LNCAP (cell line): Measurements from ENCODE around the gene BBS7.

Source experiments
- TF ChIP-seq, protein P1 (sequence below): fragments of 450-650 bp; IDR thresholded peaks from 2 replicates; pipeline ENCODE4 v1.5.1; 2017; ENCODE audit warnings: mild to moderate bottlenecking

The BBS7 gene

DNA sequence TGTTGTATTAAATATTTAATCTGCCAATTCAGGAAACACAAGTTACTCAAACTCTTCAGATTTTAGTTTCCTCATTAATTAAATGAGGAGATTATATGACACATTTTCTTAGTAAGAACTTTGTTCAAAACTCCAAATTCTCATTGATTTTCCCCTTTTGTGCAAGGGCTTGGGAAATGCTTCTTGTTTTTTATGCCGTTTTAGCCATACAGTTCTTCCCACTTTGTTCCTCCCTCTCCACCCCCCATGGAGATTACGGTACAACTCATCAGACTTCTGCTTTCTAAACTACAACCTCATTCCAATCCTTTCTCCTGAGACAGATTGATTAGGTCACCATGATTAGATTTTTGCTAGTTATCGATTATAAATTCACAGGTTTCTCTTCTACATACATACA lies 10.9 kb upstream of the BBS7 start:
- TF ChIP-seq, protein P1, sequence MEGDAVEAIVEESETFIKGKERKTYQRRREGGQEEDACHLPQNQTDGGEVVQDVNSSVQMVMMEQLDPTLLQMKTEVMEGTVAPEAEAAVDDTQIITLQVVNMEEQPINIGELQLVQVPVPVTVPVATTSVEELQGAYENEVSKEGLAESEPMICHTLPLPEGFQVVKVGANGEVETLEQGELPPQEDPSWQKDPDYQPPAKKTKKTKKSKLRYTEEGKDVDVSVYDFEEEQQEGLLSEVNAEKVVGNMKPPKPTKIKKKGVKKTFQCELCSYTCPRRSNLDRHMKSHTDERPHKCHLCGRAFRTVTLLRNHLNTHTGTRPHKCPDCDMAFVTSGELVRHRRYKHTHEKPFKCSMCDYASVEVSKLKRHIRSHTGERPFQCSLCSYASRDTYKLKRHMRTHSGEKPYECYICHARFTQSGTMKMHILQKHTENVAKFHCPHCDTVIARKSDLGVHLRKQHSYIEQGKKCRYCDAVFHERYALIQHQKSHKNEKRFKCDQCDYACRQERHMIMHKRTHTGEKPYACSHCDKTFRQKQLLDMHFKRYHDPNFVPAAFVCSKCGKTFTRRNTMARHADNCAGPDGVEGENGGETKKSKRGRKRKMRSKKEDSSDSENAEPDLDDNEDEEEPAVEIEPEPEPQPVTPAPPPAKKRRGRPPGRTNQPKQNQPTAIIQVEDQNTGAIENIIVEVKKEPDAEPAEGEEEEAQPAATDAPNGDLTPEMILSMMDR: no peak

DNA sequence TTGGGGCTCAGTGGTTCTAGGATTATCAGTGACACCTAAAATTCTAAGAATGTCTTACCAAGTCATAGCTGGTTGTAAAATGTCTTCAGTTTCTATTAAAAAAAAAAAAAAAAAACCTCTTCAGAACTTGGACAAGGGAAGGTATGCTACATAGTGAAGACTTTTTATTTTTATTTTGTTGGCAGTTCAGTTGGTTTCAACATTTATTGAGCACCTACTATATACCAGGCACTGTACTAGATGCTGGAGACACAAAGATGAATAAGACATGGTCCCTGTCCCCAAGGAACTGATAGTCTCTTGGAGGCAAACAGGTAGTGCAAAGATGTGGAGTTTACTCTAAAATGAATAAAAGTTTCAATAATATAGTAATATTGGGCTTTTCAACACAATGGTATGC lies 8.9 kb upstream of the BBS7 start:
- TF ChIP-seq, protein P1: no peak

DNA sequence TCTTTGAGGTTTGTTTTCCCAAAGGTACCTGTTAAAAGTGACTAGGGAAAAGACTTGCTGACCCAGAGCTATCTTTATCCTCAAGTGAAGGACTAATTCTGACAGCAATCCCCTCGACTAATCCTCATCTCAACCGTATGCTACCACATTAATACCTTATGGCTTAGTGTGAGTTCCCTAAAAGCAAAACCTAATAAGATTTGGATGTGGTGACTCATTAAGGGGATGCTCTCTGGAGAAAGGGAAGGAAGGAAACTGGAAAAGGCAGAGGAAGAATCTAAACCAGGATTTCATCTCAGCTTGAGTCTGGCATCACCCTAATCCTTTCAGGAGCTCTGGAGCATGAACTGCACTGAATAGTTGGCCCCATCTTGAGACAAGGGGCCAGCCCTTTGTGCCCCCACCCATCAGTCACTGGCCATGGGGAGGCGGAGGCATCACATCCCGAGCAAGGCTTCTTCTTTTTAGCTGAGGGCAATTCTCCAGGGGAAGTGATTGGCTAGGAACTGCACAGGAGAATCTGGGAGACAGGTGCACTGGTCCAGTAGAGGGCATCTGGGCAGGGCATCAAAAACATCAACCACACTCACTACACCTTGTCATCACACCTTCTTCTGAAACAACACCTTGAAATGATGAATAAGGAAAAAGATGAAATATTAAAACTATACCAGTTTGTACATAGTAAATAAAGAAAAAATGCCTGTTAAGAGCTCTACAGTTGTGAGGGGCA lies 6.9 kb upstream of the BBS7 start:
- TF ChIP-seq, protein P1: no peak

DNA sequence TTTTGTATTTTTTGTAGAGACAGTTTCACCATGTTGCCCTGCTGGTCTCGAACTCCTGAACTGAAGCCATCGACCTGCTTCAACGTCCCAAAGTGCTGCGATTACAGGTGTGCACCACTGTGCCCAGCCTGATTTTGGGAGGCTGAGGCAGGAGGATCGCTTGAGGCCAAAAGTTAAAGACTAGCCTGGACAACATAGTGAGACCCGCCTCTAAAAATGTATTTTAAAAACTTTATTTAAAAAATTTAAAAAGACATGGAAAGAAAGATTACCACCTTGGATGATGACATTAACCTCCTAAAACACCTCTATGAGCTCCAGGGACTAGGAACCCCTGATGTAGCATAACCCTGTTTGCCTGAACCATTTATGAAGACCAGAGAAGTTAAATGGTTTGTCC lies 5.8 kb upstream of the BBS7 start:
- TF ChIP-seq, protein P1: no peak

DNA sequence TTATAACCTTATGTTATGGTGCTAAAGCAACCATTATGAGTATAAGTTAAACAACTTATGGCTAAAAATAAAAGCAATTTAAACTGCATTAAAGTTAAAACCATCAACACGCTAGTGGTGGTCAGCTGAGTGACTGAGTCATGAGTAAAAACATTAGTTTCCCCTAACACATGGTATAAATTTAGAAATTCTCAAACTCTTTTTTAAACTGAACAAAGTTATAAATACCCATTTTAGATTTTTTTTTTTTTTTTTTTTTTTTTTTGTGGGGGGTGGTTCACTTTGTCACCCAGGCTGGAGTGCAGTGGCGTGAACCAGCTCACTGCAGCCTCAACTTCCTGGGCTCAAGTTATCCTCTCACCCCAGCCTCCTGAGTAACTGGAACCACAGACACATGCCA lies 5.4 kb upstream of the BBS7 start:
- TF ChIP-seq, protein P1: no peak

DNA sequence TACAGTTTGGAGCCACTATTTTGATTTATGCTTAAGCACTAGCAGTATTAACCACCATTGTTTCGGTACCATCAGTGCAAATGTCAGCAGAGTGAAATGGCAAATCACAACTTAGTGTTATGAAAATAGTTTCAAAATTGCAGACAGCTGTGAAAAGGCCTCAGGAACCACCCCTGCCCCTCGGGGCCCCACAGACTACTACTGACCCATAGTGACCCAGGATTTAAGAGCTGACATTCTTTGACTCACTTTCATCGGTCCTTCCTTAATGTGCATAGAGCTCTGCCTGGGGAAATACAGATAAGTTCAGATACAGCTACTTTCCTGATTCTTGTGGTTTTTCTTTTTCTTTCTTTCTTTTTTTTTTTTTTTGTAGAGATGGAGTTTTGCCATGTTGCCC lies 3.3 kb upstream of the BBS7 start:
- TF ChIP-seq, protein P1: no peak

DNA sequence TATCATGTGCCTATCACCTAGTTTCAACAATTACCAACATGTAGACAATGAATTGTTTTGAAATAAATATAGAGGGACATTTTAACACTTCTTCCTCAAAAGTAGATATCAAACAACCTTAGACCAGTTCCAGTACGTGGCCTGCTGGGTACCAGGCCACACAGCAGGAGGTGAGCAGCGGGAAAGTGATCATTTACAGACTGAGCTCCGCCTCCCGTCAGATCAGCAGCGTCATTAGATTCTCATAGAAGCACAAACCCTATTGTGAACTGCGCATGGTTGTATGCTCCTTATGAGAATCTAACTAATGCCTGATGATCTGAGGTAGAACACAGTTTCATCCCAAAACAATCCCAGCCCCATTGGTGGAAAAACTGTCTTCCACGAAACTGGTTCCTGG lies 6.5 kb downstream of the BBS7 start:
- TF ChIP-seq, protein P1: no peak

DNA sequence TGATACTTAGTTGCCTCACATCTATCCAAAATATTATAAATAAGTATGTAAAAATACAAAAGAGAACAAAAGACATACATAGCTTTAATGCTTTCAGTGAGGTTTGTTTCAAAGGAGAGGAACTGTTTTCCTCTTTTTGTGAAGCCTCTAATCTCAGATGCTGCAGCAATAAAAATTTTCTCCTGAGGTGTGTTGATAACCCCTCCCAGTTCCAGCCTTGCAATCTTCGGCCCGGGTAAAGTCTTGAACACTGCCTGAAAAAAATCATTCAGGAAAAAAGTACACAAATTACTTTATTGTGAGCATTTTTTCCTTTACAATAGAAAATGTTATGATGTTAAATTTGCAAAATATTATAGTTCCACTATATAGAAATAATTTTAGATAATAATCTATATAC lies 8.8 kb downstream of the BBS7 start:
- TF ChIP-seq, protein P1: no peak
